ENCODE data around the gene VAV3.

The VAV3 gene

DNA sequence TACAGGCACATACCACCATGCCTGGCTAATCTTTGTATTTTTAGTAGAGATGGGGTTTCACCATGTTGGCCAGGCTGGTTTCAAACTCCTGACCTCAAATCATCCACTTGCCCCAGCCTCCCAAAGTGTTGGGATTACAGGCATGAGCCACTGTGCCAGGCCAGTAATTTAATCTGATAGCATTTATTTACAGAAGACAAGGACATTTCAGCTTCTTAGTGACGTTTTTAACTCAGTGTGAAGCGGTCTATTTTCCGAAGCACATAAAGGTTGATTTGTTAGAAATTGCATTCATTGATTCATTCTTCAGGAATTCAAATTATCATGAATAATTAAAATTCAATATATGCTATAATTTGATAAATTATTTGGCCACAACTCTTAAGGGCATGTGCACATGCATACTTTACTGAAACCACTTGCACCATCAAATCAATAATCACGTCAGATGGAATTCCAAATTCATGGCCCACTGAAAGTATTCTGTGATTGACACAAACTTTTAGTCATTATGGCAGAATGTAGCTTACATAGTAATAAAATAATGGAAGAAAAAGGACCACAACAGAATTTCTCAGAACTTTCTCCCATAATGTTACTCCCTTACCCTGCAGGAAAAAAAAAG, 339.5 kb downstream of the VAV3 start:
- H3K4me3 ChIP-seq (ENCODE audit: low read depth, low read length), result no peak overlapping the region
- TF ChIP-seq, protein P1, sequence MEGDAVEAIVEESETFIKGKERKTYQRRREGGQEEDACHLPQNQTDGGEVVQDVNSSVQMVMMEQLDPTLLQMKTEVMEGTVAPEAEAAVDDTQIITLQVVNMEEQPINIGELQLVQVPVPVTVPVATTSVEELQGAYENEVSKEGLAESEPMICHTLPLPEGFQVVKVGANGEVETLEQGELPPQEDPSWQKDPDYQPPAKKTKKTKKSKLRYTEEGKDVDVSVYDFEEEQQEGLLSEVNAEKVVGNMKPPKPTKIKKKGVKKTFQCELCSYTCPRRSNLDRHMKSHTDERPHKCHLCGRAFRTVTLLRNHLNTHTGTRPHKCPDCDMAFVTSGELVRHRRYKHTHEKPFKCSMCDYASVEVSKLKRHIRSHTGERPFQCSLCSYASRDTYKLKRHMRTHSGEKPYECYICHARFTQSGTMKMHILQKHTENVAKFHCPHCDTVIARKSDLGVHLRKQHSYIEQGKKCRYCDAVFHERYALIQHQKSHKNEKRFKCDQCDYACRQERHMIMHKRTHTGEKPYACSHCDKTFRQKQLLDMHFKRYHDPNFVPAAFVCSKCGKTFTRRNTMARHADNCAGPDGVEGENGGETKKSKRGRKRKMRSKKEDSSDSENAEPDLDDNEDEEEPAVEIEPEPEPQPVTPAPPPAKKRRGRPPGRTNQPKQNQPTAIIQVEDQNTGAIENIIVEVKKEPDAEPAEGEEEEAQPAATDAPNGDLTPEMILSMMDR (conservative IDR thresholded peaks at IDR 0.05; ENCODE audit: low read depth, low read length), result no peak
- no peak for DNase-seq (ENCODE audit: low read depth)

DNA sequence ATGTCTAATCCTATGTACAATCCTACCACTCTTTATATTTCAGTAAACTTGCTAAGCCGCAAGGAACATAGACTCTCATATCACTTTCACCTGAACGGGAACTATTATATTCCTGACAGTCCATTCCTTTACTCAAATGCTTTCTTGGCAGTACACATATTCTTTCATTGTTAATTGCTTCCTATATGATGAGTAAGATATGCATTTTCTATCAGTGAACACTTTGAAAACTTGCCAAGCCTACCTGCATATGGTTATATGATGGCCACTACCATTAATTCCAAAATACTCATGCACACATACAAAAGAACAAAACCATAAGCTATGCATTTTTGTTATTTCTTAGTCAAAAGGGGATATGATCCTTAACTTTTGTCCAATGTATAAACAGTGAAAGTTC, 341.5 kb downstream of the VAV3 start:
- H3K4me3 ChIP-seq (ENCODE audit: low read depth, low read length), result no peak overlapping the region
- no peak for DNase-seq (ENCODE audit: low read depth)
- TF ChIP-seq, protein P1 (conservative IDR thresholded peaks at IDR 0.05; ENCODE audit: low read depth, low read length), result no peak

GRCh38 chr1:107622966-107623365, 342.0 kb downstream of the VAV3 start:
- H3K4me3 ChIP-seq (ENCODE audit: low read depth, low read length), result no peak overlapping the region
- no peak for DNase-seq (ENCODE audit: low read depth)
- TF ChIP-seq, protein P1 (conservative IDR thresholded peaks at IDR 0.05; ENCODE audit: low read depth, low read length), result no peak

- no peak for DNase-seq (ENCODE audit: low read depth)
- no peak overlapping the region for H3K4me3 ChIP-seq (ENCODE audit: low read depth, low read length)
- TF ChIP-seq, protein P1 (conservative IDR thresholded peaks at IDR 0.05; ENCODE audit: low read depth, low read length), result no peak
Measured at GRCh38 chr1:107622535-107622934, 342.4 kb downstream of the VAV3 start.

GRCh38 chr1:107620753-107621152, 344.2 kb downstream of the VAV3 start:
- H3K4me3 ChIP-seq (ENCODE audit: low read depth, low read length), result no peak overlapping the region
- TF ChIP-seq, protein P1 (conservative IDR thresholded peaks at IDR 0.05; ENCODE audit: low read depth, low read length), result no peak
- no peak for DNase-seq (ENCODE audit: low read depth)

- DNase-seq (ENCODE audit: low read depth), result no peak
- no peak overlapping the region for H3K4me3 ChIP-seq (ENCODE audit: low read depth, low read length)
- TF ChIP-seq, protein P1 (conservative IDR thresholded peaks at IDR 0.05; ENCODE audit: low read depth, low read length), result no peak
Measured at GRCh38 chr1:107618539-107618938, 346.4 kb downstream of the VAV3 start.

DNA sequence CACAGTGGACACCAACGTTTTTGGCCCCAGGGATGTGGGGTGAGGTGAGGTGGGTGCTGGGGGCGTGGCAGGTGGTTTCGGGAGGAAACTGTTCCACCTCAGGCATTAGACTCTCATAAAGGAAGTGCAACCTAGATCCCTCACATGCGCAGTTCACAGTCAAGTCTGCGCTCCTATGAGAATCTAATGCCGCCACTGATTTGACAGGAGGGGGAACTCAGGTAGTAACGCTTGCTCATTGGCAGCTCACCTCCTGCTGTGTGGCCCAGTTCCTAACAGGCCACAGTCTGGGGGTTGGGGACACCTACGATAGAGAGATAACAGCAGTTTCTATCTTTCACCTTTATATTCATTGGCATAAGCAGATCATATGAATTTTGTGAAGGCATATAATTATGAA, 347.1 kb downstream of the VAV3 start:
- H3K4me3 ChIP-seq (ENCODE audit: low read depth, low read length), result no peak overlapping the region
- DNase-seq (ENCODE audit: low read depth), result no peak
- TF ChIP-seq, protein P1 (conservative IDR thresholded peaks at IDR 0.05; ENCODE audit: low read depth, low read length), result no peak
